VCaP (cell line): Measurements from ENCODE around the gene LARP1.

Experiments used
- H3K27ac ChIP-seq: fragments of 450-650 bp; 2 replicates; pipeline ENCODE4 v1.5.1; 2017
- TF ChIP-seq, protein P1 (sequence below): fragments of 450-650 bp; conservative IDR thresholded peaks from 2 replicates; pipeline ENCODE4 v1.5.1; 2017; ENCODE audit warnings: mild to moderate bottlenecking, moderate library complexity

The LARP1 gene

DNA sequence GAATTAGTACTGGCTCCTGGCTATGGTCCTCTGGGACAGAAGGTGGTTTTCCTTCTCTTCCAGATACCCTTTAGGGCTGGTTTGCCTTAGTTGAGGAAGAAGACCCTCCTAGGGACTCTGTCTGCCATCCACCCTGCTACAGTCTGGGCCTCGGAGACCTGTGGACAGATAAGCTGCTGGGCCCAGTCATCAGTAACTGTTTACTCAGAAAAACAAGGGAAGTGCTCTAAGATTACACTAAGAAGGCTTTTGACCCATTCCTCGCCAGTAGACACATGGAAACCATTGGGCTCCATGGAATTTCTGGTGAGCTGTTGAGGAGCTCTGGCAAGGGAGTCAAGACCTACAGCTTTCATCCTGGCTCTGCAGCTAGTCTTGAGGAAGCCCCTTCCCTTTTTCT lies 31.2 kb downstream of the LARP1 start:
- TF ChIP-seq, protein P1, sequence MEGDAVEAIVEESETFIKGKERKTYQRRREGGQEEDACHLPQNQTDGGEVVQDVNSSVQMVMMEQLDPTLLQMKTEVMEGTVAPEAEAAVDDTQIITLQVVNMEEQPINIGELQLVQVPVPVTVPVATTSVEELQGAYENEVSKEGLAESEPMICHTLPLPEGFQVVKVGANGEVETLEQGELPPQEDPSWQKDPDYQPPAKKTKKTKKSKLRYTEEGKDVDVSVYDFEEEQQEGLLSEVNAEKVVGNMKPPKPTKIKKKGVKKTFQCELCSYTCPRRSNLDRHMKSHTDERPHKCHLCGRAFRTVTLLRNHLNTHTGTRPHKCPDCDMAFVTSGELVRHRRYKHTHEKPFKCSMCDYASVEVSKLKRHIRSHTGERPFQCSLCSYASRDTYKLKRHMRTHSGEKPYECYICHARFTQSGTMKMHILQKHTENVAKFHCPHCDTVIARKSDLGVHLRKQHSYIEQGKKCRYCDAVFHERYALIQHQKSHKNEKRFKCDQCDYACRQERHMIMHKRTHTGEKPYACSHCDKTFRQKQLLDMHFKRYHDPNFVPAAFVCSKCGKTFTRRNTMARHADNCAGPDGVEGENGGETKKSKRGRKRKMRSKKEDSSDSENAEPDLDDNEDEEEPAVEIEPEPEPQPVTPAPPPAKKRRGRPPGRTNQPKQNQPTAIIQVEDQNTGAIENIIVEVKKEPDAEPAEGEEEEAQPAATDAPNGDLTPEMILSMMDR: no peak
- no peak overlapping the region for H3K27ac ChIP-seq

DNA sequence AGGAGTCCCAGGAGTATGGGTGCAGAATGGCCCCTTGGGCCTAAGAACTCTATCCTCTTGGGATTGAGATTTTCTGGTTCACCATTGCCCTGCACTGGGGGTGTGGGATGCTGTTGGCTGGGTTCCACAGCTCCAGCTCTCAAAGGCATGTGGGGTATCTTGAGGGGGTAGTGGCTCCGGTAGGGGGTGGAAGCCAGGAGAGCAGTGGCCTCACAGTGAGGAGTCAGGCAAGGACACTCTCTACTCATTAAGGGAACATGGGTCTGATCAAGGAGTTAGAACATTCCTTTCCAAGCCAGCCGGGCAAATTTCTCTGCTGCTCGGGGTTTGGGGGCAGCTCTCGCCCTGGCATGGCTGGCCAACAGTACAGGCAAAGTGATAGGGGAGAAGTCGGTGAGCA lies 33.0 kb downstream of the LARP1 start:
- TF ChIP-seq, protein P1: no peak
- no peak overlapping the region for H3K27ac ChIP-seq

DNA sequence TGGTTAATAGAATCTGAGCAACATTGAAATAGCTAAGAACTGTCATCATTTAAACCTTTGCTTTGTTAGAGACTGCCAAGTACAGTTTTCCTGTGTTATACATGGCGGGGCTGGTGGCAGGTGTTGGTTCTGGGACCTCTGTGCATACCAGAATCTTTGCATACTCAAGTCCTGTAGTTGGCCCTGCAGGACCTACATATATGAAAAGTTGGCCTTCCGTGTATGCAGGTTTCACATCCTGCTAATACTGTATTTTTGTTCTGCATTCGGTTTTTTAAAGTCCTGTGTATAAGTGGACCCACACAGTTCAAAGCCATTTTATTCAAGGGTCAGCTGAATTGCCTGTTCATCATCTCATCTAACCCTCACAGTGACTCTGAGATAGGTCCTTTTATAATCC lies 36.4 kb downstream of the LARP1 start:
- H3K27ac ChIP-seq: no peak overlapping the region
- TF ChIP-seq, protein P1: no peak

DNA sequence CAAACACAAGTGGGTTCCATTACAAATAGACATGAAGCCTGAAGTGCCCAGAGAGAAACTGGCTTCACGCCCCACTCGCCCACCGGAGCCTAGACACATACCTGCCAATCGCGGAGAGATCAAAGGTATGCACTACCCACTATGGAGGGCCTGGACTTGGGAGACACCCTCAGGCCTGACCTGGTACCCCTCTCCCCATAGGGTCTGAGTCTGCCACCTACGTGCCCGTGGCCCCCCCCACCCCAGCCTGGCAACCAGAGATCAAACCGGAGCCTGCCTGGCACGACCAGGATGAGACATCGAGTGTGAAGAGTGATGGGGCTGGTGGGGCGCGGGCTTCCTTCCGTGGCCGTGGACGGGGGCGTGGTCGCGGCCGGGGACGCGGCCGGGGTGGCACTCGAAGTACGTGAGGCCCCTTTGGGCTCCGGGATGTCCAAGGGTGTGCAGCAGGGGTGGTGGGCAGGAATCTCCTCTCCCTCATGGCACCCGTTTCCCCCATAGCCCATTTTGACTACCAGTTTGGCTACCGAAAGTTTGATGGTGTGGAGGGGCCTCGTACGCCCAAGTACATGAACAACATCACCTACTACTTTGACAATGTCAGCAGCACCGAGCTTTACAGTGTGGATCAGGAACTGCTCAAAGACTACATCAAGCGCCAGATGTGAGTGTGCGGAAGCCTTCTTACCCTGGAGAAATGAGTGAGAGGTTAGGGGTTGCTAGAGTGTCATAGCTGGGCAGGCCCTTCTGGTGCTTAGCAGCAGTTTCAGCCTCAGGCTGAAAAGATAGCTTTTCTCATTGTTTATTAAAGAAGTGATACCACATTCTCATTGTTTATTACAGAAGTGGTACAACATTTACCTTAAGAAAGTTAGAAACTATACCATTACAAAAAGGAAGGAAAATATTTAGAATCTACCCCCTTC lies 38.7 kb downstream of the LARP1 start:
- TF ChIP-seq, protein P1: no peak
- H3K27ac ChIP-seq: no peak overlapping the region

GRCh38 chr5:154794525-154795234 lies 39.5 kb downstream of the LARP1 start:
- H3K27ac ChIP-seq: no peak overlapping the region
- TF ChIP-seq, protein P1: no peak

DNA sequence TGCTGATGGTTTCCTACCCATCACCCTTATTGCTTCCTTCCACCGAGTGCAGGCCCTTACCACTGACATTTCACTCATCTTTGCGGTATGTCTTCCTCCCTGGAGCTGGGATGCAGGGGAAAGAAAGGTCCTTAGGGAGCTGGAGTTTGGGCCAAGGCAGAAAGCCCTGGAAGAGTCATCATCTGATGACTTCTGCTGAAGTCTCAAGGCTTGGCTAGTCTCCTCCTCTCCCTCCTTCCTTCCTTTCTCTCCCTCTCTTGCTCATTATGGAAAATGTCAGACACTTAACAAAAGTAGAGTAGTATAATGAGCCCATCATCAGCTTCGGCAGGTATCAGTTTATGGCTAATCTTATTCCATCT lies 40.0 kb downstream of the LARP1 start:
- no peak overlapping the region for H3K27ac ChIP-seq
- TF ChIP-seq, protein P1: no peak

DNA sequence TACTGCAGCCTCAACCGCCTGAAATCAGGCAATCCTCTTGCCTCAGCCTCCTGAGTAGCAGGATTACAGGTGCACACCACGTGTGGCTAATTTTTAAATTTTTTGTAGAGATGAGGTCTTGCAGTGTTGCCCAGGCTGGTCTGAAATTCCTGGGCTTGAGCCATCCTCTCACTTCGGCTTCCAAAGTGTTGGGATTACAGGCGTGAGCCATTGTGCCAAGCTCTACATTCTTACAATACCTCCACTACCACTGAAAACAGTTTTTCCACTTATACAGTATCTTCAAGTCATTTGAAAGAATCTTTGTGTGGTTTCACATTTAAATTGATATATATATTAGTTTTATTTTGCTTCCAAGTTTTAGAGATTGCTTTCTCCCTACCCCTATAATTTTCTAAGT lies 42.6 kb downstream of the LARP1 start:
- TF ChIP-seq, protein P1: no peak
- H3K27ac ChIP-seq: no peak overlapping the region
